Duodenal mucosa (tissue), 2 donors: ENCODE measurements around the gene SUGCT.

ENCODE experiments used
- H3K27ac ChIP-seq: one replicate; pipeline ENCODE4 v1.7.0; 2013; ENCODE audit warnings: low read depth, low read length
- H3K27me3 ChIP-seq, 2 donors: one replicate each; pipeline ENCODE4 v1.7.0; 2013; ENCODE audit warnings: low read length in 2 of 2, control low read depth in 1 of 2; ENCODE audit not compliant: insufficient read depth in 2 of 2, control insufficient read depth in 1 of 2
- H3K36me3 ChIP-seq, 2 donors: one replicate each; pipeline ENCODE4 v1.7.0; 2013; ENCODE audit warnings: low read length in 2 of 2, control low read depth in 1 of 2; ENCODE audit not compliant: insufficient read depth in 2 of 2, control insufficient read depth in 1 of 2
- H3K4me1 ChIP-seq, 2 donors: one replicate each; pipeline ENCODE4 v1.7.0; 2013; ENCODE audit warnings: low read length in 2 of 2, control low read depth in 1 of 2; ENCODE audit not compliant: insufficient read depth in 2 of 2, control insufficient read depth in 1 of 2
- H3K4me3 ChIP-seq, 2 donors: one replicate each; pipeline ENCODE4 v1.7.0; 2013; ENCODE audit warnings: low read length in 2 of 2, low read depth in 1 of 2
- H3K9ac ChIP-seq, 2 donors: one replicate each; pipeline ENCODE4 v1.7.0; 2013; ENCODE audit warnings: low read length in 2 of 2, low read depth in 1 of 2
- H3K9me3 ChIP-seq, 2 donors: one replicate each; pipeline ENCODE4 v1.7.0; 2013; ENCODE audit warnings: low read length in 2 of 2, control low read depth in 1 of 2; ENCODE audit not compliant: control insufficient read depth in 1 of 2

The SUGCT gene

GRCh38 chr7:40709062-40709964, 574.5 kb downstream of the SUGCT start:
- H3K9me3 ChIP-seq, result no peaks in the 10 kb centered on the region
- H3K4me1 ChIP-seq, result no peaks in the 10 kb centered on the region
- no peak overlapping the region for H3K27ac ChIP-seq
- H3K9ac ChIP-seq, result no peak overlapping the region
- H3K36me3 ChIP-seq, result no peaks in the 10 kb centered on the region
- no peaks in the 10 kb centered on the region for H3K27me3 ChIP-seq
- H3K4me3 ChIP-seq, result no peak overlapping the region

- no peaks in the 10 kb centered on the region for H3K36me3 ChIP-seq
- no peaks in the 10 kb centered on the region for H3K4me1 ChIP-seq
- no peak overlapping the region for H3K9ac ChIP-seq
- no peaks in the 10 kb centered on the region for H3K9me3 ChIP-seq
- no peak overlapping the region for H3K27ac ChIP-seq
- no peaks in the 10 kb centered on the region for H3K27me3 ChIP-seq
- H3K4me3 ChIP-seq, result no peak overlapping the region
These were observed 576.9 kb downstream of the SUGCT start for GRCh38 chr7:40711706-40712105.

DNA sequence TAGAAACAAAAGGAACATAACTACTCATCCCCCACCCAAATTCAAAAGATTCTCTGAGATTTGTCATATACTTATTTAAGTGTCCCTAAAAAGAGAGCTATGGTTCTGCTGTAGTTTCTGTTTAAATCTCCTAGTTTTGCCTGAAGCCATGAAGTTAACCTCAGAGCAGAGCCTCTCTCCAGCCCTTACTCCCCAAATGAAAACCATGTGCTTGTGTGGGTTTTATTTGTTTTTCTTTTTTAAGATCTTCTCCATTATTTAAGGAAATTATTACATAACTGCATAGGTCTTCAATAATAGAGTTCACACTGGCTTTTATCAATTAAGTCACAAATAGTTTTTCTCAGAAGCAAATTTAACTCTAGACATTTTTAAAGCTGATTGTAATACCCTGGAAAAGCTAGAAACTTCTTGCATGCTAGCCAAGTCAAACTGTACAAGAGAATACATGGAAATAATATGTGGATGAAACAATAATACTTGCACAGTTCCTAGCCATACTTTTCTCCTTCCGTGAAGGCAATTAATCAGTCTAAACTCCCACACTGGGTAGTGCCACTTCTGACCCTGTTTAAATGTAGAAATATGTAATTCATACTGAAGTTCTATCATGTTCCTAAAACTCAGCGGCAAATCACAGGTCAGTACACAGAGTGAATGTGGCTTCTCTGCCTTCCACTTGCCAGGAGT, 579.7 kb downstream of the SUGCT start:
- Histone ChIP-seq H3K36me3 (no peaks in the 10 kb centered on the region), H3K4me1 (no peaks in the 10 kb centered on the region), H3K4me3 (no peak overlapping the region), H3K9ac (no peak overlapping the region), H3K27me3 (no peaks in the 10 kb centered on the region), H3K27ac (no peak overlapping the region), H3K9me3 (no peaks in the 10 kb centered on the region)

DNA sequence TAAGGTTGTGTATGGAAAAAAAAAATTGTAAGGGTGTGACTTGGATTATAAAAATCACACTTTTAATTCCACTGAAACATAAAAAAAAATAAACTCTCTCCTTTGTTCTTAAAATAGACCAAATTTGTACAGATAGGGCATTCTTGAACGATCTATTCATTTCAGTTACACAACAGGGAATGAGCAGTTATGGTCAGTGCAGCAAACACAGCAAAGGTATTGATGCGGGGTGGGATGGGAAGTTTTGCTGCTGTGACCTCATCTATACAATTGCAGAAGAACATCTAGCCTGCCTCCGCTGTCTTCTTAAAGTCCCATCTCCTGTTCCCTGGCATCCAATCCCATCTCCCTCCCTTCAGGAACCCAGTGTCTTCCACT, 580.2 kb downstream of the SUGCT start:
- H3K27ac ChIP-seq, result no peak overlapping the region
- no peaks in the 10 kb centered on the region for H3K4me1 ChIP-seq
- H3K9me3 ChIP-seq, result no peaks in the 10 kb centered on the region
- no peak overlapping the region for H3K4me3 ChIP-seq
- no peaks in the 10 kb centered on the region for H3K27me3 ChIP-seq
- H3K9ac ChIP-seq, result no peak overlapping the region
- H3K36me3 ChIP-seq, result no peaks in the 10 kb centered on the region

DNA sequence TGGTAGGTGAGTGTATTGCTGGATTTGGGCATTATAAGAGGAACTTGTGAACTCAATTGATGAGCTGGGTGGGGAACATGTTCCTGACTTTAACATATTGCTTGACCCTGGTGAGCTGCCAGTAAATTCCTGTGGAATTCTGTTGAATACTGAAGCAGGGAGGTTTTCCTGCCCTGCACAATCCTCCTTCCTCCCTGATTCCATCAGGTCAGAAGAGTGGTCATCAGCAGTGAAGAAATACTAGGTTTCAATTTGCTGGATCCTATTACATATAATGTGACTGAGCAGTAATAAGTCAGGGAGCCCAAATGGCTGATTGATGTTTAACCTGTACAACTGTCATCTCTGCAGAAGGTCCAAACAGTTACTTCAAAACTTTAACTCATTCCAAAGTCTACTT, 581.2 kb downstream of the SUGCT start:
- H3K4me3 ChIP-seq, result no peak overlapping the region
- H3K4me1 ChIP-seq, result no peaks in the 10 kb centered on the region
- no peaks in the 10 kb centered on the region for H3K9me3 ChIP-seq
- H3K9ac ChIP-seq, result no peak overlapping the region
- no peak overlapping the region for H3K27ac ChIP-seq
- no peaks in the 10 kb centered on the region for H3K36me3 ChIP-seq
- no peaks in the 10 kb centered on the region for H3K27me3 ChIP-seq

DNA sequence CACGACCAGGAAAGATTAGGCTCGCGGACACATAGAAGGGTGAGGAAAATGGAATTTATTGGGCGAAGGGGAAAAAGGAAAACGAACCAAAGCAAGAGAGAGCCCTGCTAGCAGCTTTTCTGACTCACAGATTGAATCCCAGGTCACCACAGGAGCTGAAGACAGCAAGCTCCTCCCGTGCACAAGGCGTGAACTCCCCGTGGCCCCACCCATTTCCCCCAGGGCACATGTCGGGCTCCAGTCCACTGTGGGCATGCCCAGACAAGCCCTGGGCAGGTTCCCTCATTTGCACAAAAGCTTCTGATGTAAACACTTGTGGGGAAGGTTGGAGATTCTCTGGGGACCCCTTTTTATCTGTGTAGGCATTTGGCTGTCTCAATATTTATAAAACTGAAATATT, 582.4 kb downstream of the SUGCT start:
- no peak overlapping the region for H3K27ac ChIP-seq
- H3K4me3 ChIP-seq, result no peak overlapping the region
- H3K9me3 ChIP-seq, result no peaks in the 10 kb centered on the region
- no peaks in the 10 kb centered on the region for H3K4me1 ChIP-seq
- H3K9ac ChIP-seq, result no peak overlapping the region
- H3K27me3 ChIP-seq, result no peaks in the 10 kb centered on the region
- H3K36me3 ChIP-seq, result no peaks in the 10 kb centered on the region

DNA sequence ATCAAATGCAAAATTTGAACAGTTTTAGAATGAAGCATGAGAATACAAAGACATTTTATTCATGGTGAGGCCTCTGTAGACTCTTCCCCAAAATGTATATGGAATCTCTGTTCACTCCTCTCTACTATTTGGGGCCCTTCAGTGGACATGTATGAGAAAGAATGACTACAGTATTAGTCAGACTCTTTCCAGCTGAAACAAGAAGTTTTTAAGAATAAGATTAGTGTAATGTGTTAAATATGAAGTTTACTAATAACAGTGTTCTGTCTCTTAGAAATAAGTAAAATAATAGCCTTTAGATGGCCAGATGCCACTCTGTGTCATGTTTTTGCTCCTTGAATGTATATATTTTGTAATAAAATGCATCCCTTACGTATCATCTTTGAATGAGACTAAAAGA, 585.6 kb downstream of the SUGCT start:
- H3K36me3 ChIP-seq, result no peaks in the 10 kb centered on the region
- H3K4me3 ChIP-seq, result no peak overlapping the region
- no peak overlapping the region for H3K27ac ChIP-seq
- H3K9ac ChIP-seq, result no peak overlapping the region
- H3K9me3 ChIP-seq, result no peaks in the 10 kb centered on the region
- H3K4me1 ChIP-seq, result no peaks in the 10 kb centered on the region
- H3K27me3 ChIP-seq, result no peaks in the 10 kb centered on the region

DNA sequence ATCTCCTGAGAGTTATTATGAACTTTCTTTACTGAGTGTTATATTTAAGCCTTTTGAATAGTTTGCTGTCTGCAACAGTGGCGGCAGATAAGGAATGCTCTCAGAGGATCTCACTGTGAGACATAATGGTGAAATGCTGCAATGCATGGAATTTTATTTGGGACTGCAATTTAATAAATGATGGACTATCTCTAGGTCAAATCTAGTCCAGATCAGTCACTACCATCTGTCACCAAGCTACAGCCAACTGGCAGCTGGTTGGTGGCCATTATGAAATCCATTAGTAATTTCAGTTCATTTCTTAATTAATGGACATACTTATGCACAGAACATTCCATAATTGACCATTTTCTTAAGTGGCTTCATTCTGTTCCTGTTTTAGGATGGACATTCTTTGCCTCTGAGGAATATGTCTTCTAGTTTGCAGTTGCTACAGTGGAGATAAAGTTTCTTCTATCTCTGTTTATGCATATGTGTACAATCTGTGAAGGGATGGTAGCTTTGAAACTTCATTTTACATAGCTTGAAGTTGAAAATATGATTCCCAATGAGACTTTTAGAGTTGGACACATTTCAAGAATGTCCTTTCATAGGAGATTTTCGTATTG, 586.6 kb downstream of the SUGCT start:
- H3K9me3 ChIP-seq, result no peaks in the 10 kb centered on the region
- no peaks in the 10 kb centered on the region for H3K27me3 ChIP-seq
- H3K36me3 ChIP-seq, result no peaks in the 10 kb centered on the region
- H3K9ac ChIP-seq, result no peak overlapping the region
- no peak overlapping the region for H3K4me3 ChIP-seq
- no peak overlapping the region for H3K27ac ChIP-seq
- no peaks in the 10 kb centered on the region for H3K4me1 ChIP-seq

GRCh38 chr7:40722242-40722641, 587.4 kb downstream of the SUGCT start:
- no peaks in the 10 kb centered on the region for H3K4me1 ChIP-seq
- no peaks in the 10 kb centered on the region for H3K9me3 ChIP-seq
- H3K36me3 ChIP-seq, result no peaks in the 10 kb centered on the region
- H3K27ac ChIP-seq, result no peak overlapping the region
- no peak overlapping the region for H3K9ac ChIP-seq
- H3K4me3 ChIP-seq, result no peak overlapping the region
- H3K27me3 ChIP-seq, result no peaks in the 10 kb centered on the region

DNA sequence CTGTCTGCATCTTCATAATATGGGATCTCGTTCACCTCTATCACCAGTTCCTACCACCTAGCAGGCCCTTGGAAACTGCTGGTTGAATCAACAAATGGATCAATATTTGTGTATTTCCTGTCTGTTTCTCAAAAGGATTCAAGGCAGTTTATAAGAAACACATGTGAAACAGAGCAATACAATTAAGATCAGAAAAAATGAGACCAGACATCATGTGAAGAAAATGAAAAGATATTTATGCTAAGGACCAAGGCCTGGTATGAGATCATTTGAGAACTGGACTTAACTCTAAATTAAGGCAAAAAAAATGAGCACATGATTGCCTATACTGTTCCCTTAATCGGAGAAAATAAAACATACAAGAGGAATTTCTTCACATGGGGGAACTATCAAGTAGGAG, 589.0 kb downstream of the SUGCT start:
- H3K36me3 ChIP-seq, result no peaks in the 10 kb centered on the region
- no peaks in the 10 kb centered on the region for H3K27me3 ChIP-seq
- no peak overlapping the region for H3K27ac ChIP-seq
- H3K4me1 ChIP-seq, result no peaks in the 10 kb centered on the region
- H3K9me3 ChIP-seq, result no peaks in the 10 kb centered on the region
- H3K9ac ChIP-seq, result no peak overlapping the region
- no peak overlapping the region for H3K4me3 ChIP-seq
